ENCODE measurements around the gene E2F6. TPM values are rescaled to one million over a fixed set of nuclear protein-coding genes. Genes with fewer than 3 reads are reported as not detected.

E2F6 gene
- total RNA-seq, 1 experiment from 2014 or later = 21.8 TPM

GRCh38 chr2:11457935-11458334 is 8.0 kb downstream of the E2F6 start:
- no peak overlapping the region for H3K4me2 ChIP-seq (ENCODE audit: insufficient read depth, insufficient read length, low read length)
- no peak overlapping the region for H3K9ac ChIP-seq (ENCODE audit: extremely low read depth, insufficient read length, low read length)
- H4K5ac ChIP-seq (ENCODE audit: insufficient read length, low read depth, low read length) = no peak overlapping the region
- H3K79me1 ChIP-seq (ENCODE audit: insufficient read depth, low read depth, low read length, poor library complexity, severe bottlenecking) = no peaks in the 10 kb centered on the region
- H3K9me3 Mint-ChIP-seq = no peaks in the 10 kb centered on the region
- no peak overlapping the region for H4K91ac ChIP-seq (ENCODE audit: insufficient read length, low read depth, low read length)
- TF ChIP-seq, protein P1, sequence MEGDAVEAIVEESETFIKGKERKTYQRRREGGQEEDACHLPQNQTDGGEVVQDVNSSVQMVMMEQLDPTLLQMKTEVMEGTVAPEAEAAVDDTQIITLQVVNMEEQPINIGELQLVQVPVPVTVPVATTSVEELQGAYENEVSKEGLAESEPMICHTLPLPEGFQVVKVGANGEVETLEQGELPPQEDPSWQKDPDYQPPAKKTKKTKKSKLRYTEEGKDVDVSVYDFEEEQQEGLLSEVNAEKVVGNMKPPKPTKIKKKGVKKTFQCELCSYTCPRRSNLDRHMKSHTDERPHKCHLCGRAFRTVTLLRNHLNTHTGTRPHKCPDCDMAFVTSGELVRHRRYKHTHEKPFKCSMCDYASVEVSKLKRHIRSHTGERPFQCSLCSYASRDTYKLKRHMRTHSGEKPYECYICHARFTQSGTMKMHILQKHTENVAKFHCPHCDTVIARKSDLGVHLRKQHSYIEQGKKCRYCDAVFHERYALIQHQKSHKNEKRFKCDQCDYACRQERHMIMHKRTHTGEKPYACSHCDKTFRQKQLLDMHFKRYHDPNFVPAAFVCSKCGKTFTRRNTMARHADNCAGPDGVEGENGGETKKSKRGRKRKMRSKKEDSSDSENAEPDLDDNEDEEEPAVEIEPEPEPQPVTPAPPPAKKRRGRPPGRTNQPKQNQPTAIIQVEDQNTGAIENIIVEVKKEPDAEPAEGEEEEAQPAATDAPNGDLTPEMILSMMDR (conservative IDR thresholded peaks at IDR 0.05) = no peak
- no peak overlapping the region for H3K18ac ChIP-seq (ENCODE audit: insufficient read length, low read depth, low read length)
- H3K27ac Mint-ChIP-seq = peak overlapping the region in 2 of 3 experiments; percentile 5 to 16; a peak in 3 of 7 replicates
- H3K23me2 ChIP-seq (ENCODE audit: insufficient read length, low read depth, low read length, poor library complexity, severe bottlenecking) = no peaks in the 10 kb centered on the region
- no peak overlapping the region for H2BK12ac ChIP-seq (ENCODE audit: insufficient read length, low read depth, low read length)
- no peak overlapping the region for H2BK15ac ChIP-seq (ENCODE audit: low read depth, low read length)
- no peak overlapping the region for H2AK5ac ChIP-seq (ENCODE audit: insufficient read length, low read length)
- H3K79me2 ChIP-seq (ENCODE audit: insufficient read depth, low read length) = peaks cover 23% of the 10 kb centered on the region; the same call in 1 of the 2 replicates
- H4K20me1 ChIP-seq (ENCODE audit: control insufficient read depth, insufficient read depth, insufficient read length) = no peaks in the 10 kb centered on the region
- no peak overlapping the region for H3K4me3 Mint-ChIP-seq
- no peaks in the 10 kb centered on the region; the same call in 1 of the 2 replicates for H3K4me1 ChIP-seq (ENCODE audit: insufficient read depth, low read length)
- H4K8ac ChIP-seq (replicated peaks; ENCODE audit: insufficient read length, low read depth, low read length) = no peak overlapping the region
- no peak overlapping the region for H2AFZ ChIP-seq (ENCODE audit: low read length)
- peaks cover 2 to 17% (median 17%) of the 10 kb centered on the region in 3 experiments; a peak in 5 of 7 replicates for H3K36me3 Mint-ChIP-seq (ENCODE audit: insufficient read depth in 1 of 3, low read depth in 3 of 3)
- no peak overlapping the region for H2BK20ac ChIP-seq (ENCODE audit: low read depth, low read length, poor library complexity, severe bottlenecking)
- no peaks in the 10 kb centered on the region for H3K27me3 ChIP-seq (ENCODE audit: insufficient read depth, low read length)
- H3K4ac ChIP-seq (ENCODE audit: low read depth, low read length) = no peak overlapping the region
- no peaks in the 10 kb centered on the region for H3K9me3 ChIP-seq (ENCODE audit: control insufficient read depth, low read depth, low read length)
- H2BK5ac ChIP-seq (ENCODE audit: insufficient read length, low read length) = no peak overlapping the region
- peaks cover 17 to 24% of the 10 kb centered on the region in 2 experiments for H3K4me1 Mint-ChIP-seq
- DNase-seq = no peak
- H3K14ac ChIP-seq (ENCODE audit: insufficient read depth, low read length) = no peak overlapping the region
- H3T11ph ChIP-seq (ENCODE audit: low read length) = no peak overlapping the region
- WGBS (ENCODE audit: extremely low coverage, insufficient read length, low lambda C conversion rate) = no CpG with 5 or more reads among the region's 1 CpG
- no peaks in the 10 kb centered on the region for H3K27me3 Mint-ChIP-seq (ENCODE audit: low read depth)
- H2BK120ac ChIP-seq (ENCODE audit: low read depth, low read length, poor library complexity, severe bottlenecking) = no peak overlapping the region
- H3K56ac ChIP-seq (ENCODE audit: insufficient read length, low read depth, low read length) = no peak overlapping the region
- no peak overlapping the region for H3K27ac ChIP-seq (ENCODE audit: insufficient read length, low read depth, low read length)
- H3K23ac ChIP-seq (ENCODE audit: insufficient read length, low read depth, low read length) = no peak overlapping the region

All from H9 (cell line).